CD8-positive, alpha-beta memory T cell (primary cell): ENCODE results near the gene GATD1. TPM values are rescaled to one million over a fixed set of nuclear protein-coding genes. Genes with fewer than 3 reads are reported as not detected.

ENCODE experiments used
- CTCF ChIA-PET: fragments of 350-600 bp; sonication (Branson Sonifier 250); formaldehyde crosslinking; loops from one replicate; lab custom pipeline; 2021; ENCODE audit warnings: antibody characterized with exemption; lab: Charles Lee
- POLR2A ChIA-PET: fragments of 350-600 bp; sonication (Branson Sonifier 250); formaldehyde crosslinking; loops from one replicate; lab custom pipeline; 2021; ENCODE audit warnings: antibody characterized with exemption; lab: Charles Lee
- DNase-seq, 5 donors: peaks; one replicate each; pipeline versions ENCODE4 v3.0.0 to v3.0.0-alpha.2; 2020 to 2022; ENCODE audit warnings: mixed read lengths in 1 of 5
- H3K27ac ChIP-seq: one replicate; pipeline ENCODE4 v1.7.0; 2013; ENCODE audit warnings: low read depth, mild to moderate bottlenecking, low read length, moderate library complexity
- H3K27me3 ChIP-seq: 2 replicates; pipeline ENCODE4 v1.7.0; 2013; ENCODE audit warnings: low read length, mild to moderate bottlenecking; ENCODE audit not compliant: insufficient read depth, poor library complexity, severe bottlenecking
- H3K36me3 ChIP-seq: 2 replicates; pipeline ENCODE4 v1.7.0; 2013; ENCODE audit warnings: mild to moderate bottlenecking, low read length, moderate library complexity; ENCODE audit not compliant: insufficient read depth
- H3K4me1 ChIP-seq: 2 replicates; pipeline ENCODE4 v1.7.0; 2013; ENCODE audit warnings: mild to moderate bottlenecking, low read length, moderate library complexity; ENCODE audit not compliant: insufficient read depth
- H3K4me3 ChIP-seq: 2 replicates; pipeline ENCODE4 v1.7.0; 2013; ENCODE audit warnings: mild to moderate bottlenecking, low read length
- H3K9me3 ChIP-seq: 2 replicates; pipeline ENCODE4 v1.7.0; 2013; ENCODE audit warnings: mild to moderate bottlenecking, low read length
- H3K27ac Mint-ChIP-seq, 8 donors: one replicate each; pipeline ENCODE4 v1.8.0; 2020 to 2021; ENCODE audit warnings: mixed read lengths in 8 of 8, mild to moderate bottlenecking in 6 of 8, inconsistent platforms in 3 of 8, moderate library complexity in 3 of 8
- H3K27me3 Mint-ChIP-seq, 2 donors: one replicate each; pipeline ENCODE4 v1.8.0; 2020 to 2021; ENCODE audit warnings: mixed read lengths in 2 of 2, mild to moderate bottlenecking in 1 of 2, moderate library complexity in 1 of 2
- H3K36me3 Mint-ChIP-seq, 3 donors: one replicate each; pipeline ENCODE4 v1.8.0; 2020 to 2021; ENCODE audit warnings: mixed read lengths in 3 of 3, inconsistent platforms in 1 of 3, mild to moderate bottlenecking in 1 of 3
- H3K4me1 Mint-ChIP-seq, 3 donors: one replicate each; pipeline ENCODE4 v1.8.0; 2020 to 2021; ENCODE audit warnings: mixed read lengths in 3 of 3, inconsistent platforms in 1 of 3, mild to moderate bottlenecking in 1 of 3
- H3K4me3 Mint-ChIP-seq, 7 donors: one replicate each; pipeline ENCODE4 v1.8.0; 2020 to 2021; ENCODE audit warnings: mixed read lengths in 7 of 7, mild to moderate bottlenecking in 6 of 7, moderate library complexity in 4 of 7, inconsistent platforms in 2 of 7
- H3K9me3 Mint-ChIP-seq, 5 donors: one replicate each; pipeline ENCODE4 v1.8.0; 2020 to 2022; ENCODE audit warnings: mixed read lengths in 5 of 5, mild to moderate bottlenecking in 3 of 5, moderate library complexity in 2 of 5, inconsistent platforms in 1 of 5
- polyA plus RNA-seq: library from polyadenylated mRNA; unstranded; fragments of 300-500 nt; fragmentation: Illumina TruSeq; gene quantifications from one replicate; pipeline ENCODE4 v1.2.3, GENCODE V29; 2021
- total RNA-seq, 2 experiments: library from RNA; stranded (reverse); gene quantifications; one replicate each; pipeline ENCODE4 v1.2.3, GENCODE V29; 2021

The GATD1 gene
- total and polyA plus RNA-seq, 3 experiments from 2014 or later: 12.9 to 56.3 (median 53.0) TPM

- DNase-seq: peak; percentile 33 to 73 (median 47)
- Mint-ChIP-seq H3K27me3 (peaks cover 6 to 8% of the 10 kb centered on the region in 2 donors), H3K9me3 (no peaks in the 10 kb centered on the region), H3K4me3 (peak overlapping the region; percentile 61 to 87 (median 69)), H3K4me1 (peaks cover 5 to 24% (median 7%) of the 10 kb centered on the region in 3 donors), H3K27ac (peak overlapping the region in 3 of 8 donors; percentile 43 to 55 (median 51)), H3K36me3 (no peaks in the 10 kb centered on the region)
- ChIA-PET CTCF (interaction anchor here (0.6 to 7.4 kb wide), 20 partner anchors 10 to 191 kb away, joined by 3 to 69 read pairs (median 4); partner anchors contain the start of genes DEAF1, HRAS, LMNTD2 and RASSF7), POLR2A (interaction anchor here (0.5 to 2.9 kb wide), 17 partner anchors 21 to 194 kb away, joined by 3 to 13 read pairs (median 3); partner anchors contain the start of genes DEAF1, EPS8L2, IRF7 and PHRF1)
- H3K9me3 ChIP-seq: no peaks in the 10 kb centered on the region
- H3K4me1 ChIP-seq: peaks cover 30% of the 10 kb centered on the region
- H3K4me3 ChIP-seq: peak overlapping the region; percentile 41
- no peak overlapping the region for H3K27ac ChIP-seq
- no peaks in the 10 kb centered on the region for H3K36me3 ChIP-seq
- H3K27me3 ChIP-seq: peaks cover 9% of the 10 kb centered on the region
Observed at GRCh38 chr11:726278-727220, 50.7 kb downstream of the GATD1 start.

- POLR2A ChIA-PET: interaction anchor here (0.5 to 2.9 kb wide), 16 partner anchors 20 to 193 kb away, joined by 3 to 13 read pairs (median 4); partner anchors contain the start of genes DEAF1, EPS8L2, IRF7 and PHRF1
- DNase-seq: no peak
- CTCF ChIA-PET: interaction anchor here (0.8 to 7.4 kb wide), 15 partner anchors 11 to 190 kb away, joined by 3 to 69 read pairs (median 4); partner anchors contain the start of genes DEAF1, HRAS, LMNTD2 and RASSF7
- peaks cover 37% of the 10 kb centered on the region for H3K4me1 ChIP-seq
- Mint-ChIP-seq H3K27me3 (peaks cover 7 to 11% of the 10 kb centered on the region in 2 donors), H3K4me3 (peak overlapping the region; percentile 62 to 87 (median 70)), H3K36me3 (no peaks in the 10 kb centered on the region), H3K9me3 (no peaks in the 10 kb centered on the region), H3K27ac (peak overlapping the region in 1 of 8 donors; percentile 57), H3K4me1 (peaks cover 7 to 31% (median 7%) of the 10 kb centered on the region in 3 donors)
- H3K36me3 ChIP-seq: no peaks in the 10 kb centered on the region
- H3K9me3 ChIP-seq: no peaks in the 10 kb centered on the region
- no peak overlapping the region for H3K4me3 ChIP-seq
- H3K27ac ChIP-seq: no peak overlapping the region
- peaks cover 14% of the 10 kb centered on the region for H3K27me3 ChIP-seq
Observed at GRCh38 chr11:725624-726202, 51.6 kb downstream of the GATD1 start.

- no peak overlapping the region for H3K4me3 ChIP-seq
- peaks cover 19% of the 10 kb centered on the region for H3K27me3 ChIP-seq
- Mint-ChIP-seq H3K9me3 (no peaks in the 10 kb centered on the region), H3K27ac (no peak overlapping the region), H3K4me3 (peak overlapping the region; percentile 52 to 79 (median 67)), H3K4me1 (peaks cover 7 to 35% (median 8%) of the 10 kb centered on the region in 3 donors), H3K27me3 (peaks cover 7 to 14% of the 10 kb centered on the region in 2 donors), H3K36me3 (no peaks in the 10 kb centered on the region)
- CTCF ChIA-PET: interaction anchor here (0.9 to 7.4 kb wide), 7 partner anchors 13 to 169 kb away, joined by 3 to 69 read pairs (median 5); partner anchors contain the start of genes DEAF1 and TMEM80
- no peak overlapping the region for H3K27ac ChIP-seq
- H3K4me1 ChIP-seq: peaks cover 37% of the 10 kb centered on the region
- no peaks in the 10 kb centered on the region for H3K36me3 ChIP-seq
- POLR2A ChIA-PET: interaction anchor here (2.9 kb wide), 1 partner anchor 170 kb away, joined by 13 read pairs; no protein-coding TSS in a partner anchor
- H3K9me3 ChIP-seq: no peaks in the 10 kb centered on the region
- no peak for DNase-seq
Observed at GRCh38 chr11:724778-725386, 52.4 kb downstream of the GATD1 start.

GRCh38 chr11:724049-724777 is 53.1 kb downstream of the GATD1 start:
- H3K27ac Mint-ChIP-seq: no peak overlapping the region
- Histone ChIP-seq H3K9me3 (no peaks in the 10 kb centered on the region), H3K27ac (no peak overlapping the region), H3K4me1 (peaks cover 37% of the 10 kb centered on the region), H3K4me3 (no peak overlapping the region), H3K27me3 (peaks cover 19% of the 10 kb centered on the region), H3K36me3 (no peaks in the 10 kb centered on the region)
- ChIA-PET CTCF (interaction anchor here (0.9 to 7.4 kb wide), 11 partner anchors 13 to 179 kb away, joined by 3 to 69 read pairs (median 4); partner anchors contain the start of genes DEAF1, LMNTD2 and TMEM80), POLR2A (interaction anchor here (2.9 kb wide), 1 partner anchor 169 kb away, joined by 13 read pairs; no protein-coding TSS in a partner anchor)
- peaks cover 7 to 20% of the 10 kb centered on the region in 2 donors for H3K27me3 Mint-ChIP-seq
- no peaks in the 10 kb centered on the region for H3K36me3 Mint-ChIP-seq
- H3K4me3 Mint-ChIP-seq: peak overlapping the region in 4 of 7 donors; percentile 19 to 66 (median 51)
- no peaks in the 10 kb centered on the region for H3K9me3 Mint-ChIP-seq
- H3K4me1 Mint-ChIP-seq: peaks cover 7 to 39% (median 11%) of the 10 kb centered on the region in 3 donors
- no peak for DNase-seq

- Histone ChIP-seq H3K27me3 (peaks cover 19% of the 10 kb centered on the region), H3K9me3 (no peaks in the 10 kb centered on the region), H3K4me1 (peaks cover 37% of the 10 kb centered on the region), H3K4me3 (no peak overlapping the region), H3K27ac (no peak overlapping the region), H3K36me3 (no peaks in the 10 kb centered on the region)
- Mint-ChIP-seq H3K27ac (peak overlapping the region in 6 of 8 donors; percentile 1 to 91 (median 77)), H3K27me3 (peaks cover 7 to 22% of the 10 kb centered on the region in 2 donors), H3K4me3 (peak overlapping the region; percentile 57 to 92 (median 84)), H3K9me3 (no peaks in the 10 kb centered on the region), H3K36me3 (no peaks in the 10 kb centered on the region), H3K4me1 (peaks cover 7 to 41% (median 11%) of the 10 kb centered on the region in 3 donors)
- POLR2A ChIA-PET: interaction anchor here (0.6 to 1.7 kb wide), 4 partner anchors 9 to 83 kb away, joined by 3 to 4 read pairs (median 4); partner anchors contain the start of gene TMEM80
- peak in 3 of 5 donors; percentile 50 to 74 (median 69) for DNase-seq
- CTCF ChIA-PET: interaction anchor here (0.6 to 7.4 kb wide), 21 partner anchors 12 to 511 kb away, joined by 3 to 69 read pairs (median 4); partner anchors contain the start of genes DEAF1, LMNTD2 and TMEM80
Observed at GRCh38 chr11:723120-723883, 54.0 kb downstream of the GATD1 start.

- CTCF ChIA-PET: interaction anchor here (0.6 to 7.4 kb wide), 15 partner anchors 11 to 510 kb away, joined by 3 to 69 read pairs (median 4); partner anchors contain the start of genes DEAF1 and TMEM80
- H3K27ac Mint-ChIP-seq: no peak overlapping the region
- Histone ChIP-seq H3K27me3 (peaks cover 19% of the 10 kb centered on the region), H3K36me3 (no peaks in the 10 kb centered on the region), H3K4me3 (no peak overlapping the region), H3K27ac (no peak overlapping the region), H3K9me3 (no peaks in the 10 kb centered on the region), H3K4me1 (peaks cover 31% of the 10 kb centered on the region)
- H3K36me3 Mint-ChIP-seq: no peaks in the 10 kb centered on the region
- POLR2A ChIA-PET: interaction anchor here (0.5 to 1.7 kb wide), 5 partner anchors 10 to 84 kb away, joined by 3 to 9 read pairs (median 4); partner anchors contain the start of genes DEAF1 and TMEM80
- peaks cover 7 to 41% (median 11%) of the 10 kb centered on the region in 3 donors for H3K4me1 Mint-ChIP-seq
- H3K9me3 Mint-ChIP-seq: no peaks in the 10 kb centered on the region
- DNase-seq: no peak
- peaks cover 9 to 22% of the 10 kb centered on the region in 2 donors for H3K27me3 Mint-ChIP-seq
- peak overlapping the region in 1 of 7 donors; percentile 34 for H3K4me3 Mint-ChIP-seq
Observed at GRCh38 chr11:722346-722811, 54.9 kb downstream of the GATD1 start.
